AG04450 (cell line): ENCODE results near the gene MUCL3. TPM values are rescaled to one million over a fixed set of nuclear protein-coding genes. Genes with fewer than 3 reads are reported as not detected.
"Not testable (repeated sequence)": the region's sequence is repeated elsewhere in the genome, so short reads cannot be mapped to it uniquely, and the experiment has no call there.

Source experiments
- CTCF ChIA-PET: fragments of 300-600, 350-600 bp; formaldehyde crosslinking; extraction: SDS; loops from one replicate; lab custom pipeline; 2022; ENCODE audit warnings: antibody characterized with exemption, inconsistent platforms; lab: Charles Lee
- POLR2A ChIA-PET: fragments of 350-600 bp; formaldehyde crosslinking; extraction: SDS; loops from one replicate; lab custom pipeline; 2021; ENCODE audit warnings: antibody characterized with exemption, inconsistent platforms; lab: Yijun Ruan, JAX
- DNase-seq: peaks from one replicate; pipeline ENCODE4 v3.0.0-alpha.2; 2011; ENCODE audit warnings: low read depth, low spot score
- H3K27ac ChIP-seq: one replicate; pipeline ENCODE4 v1.5.1; 2012; ENCODE audit warnings: low read depth, low read length, control low read depth
- H3K27me3 ChIP-seq: one replicate; pipeline ENCODE4 v1.6.0; 2012; ENCODE audit warnings: low read length; ENCODE audit not compliant: control insufficient read depth, insufficient read depth
- H3K4me3 ChIP-seq: 2 replicates; pipeline ENCODE4 v1.5.1; 2011; ENCODE audit warnings: mild to moderate bottlenecking, low read depth, low read length, control low read depth
- H3K9me3 ChIP-seq: 2 replicates; pipeline ENCODE4 v1.5.1; 2012; ENCODE audit warnings: low read length; ENCODE audit not compliant: control insufficient read depth, insufficient read depth
- polyA plus RNA-seq: library from polyadenylated mRNA; depleted of rRNA; stranded (reverse); fragments of >200 nt; gene quantifications from 2 replicates; pipeline ENCODE4 v1.2.3, GENCODE V29; 2011
- TF ChIP-seq, protein P1 (sequence below): IDR thresholded peaks from 2 replicates; pipeline ENCODE4 v1.5.1; 2011; ENCODE audit warnings: low read depth, low read length, control low read depth, inconsistent platforms

The MUCL3 gene
- polyA plus RNA-seq, 1 experiment = not detected

DNA sequence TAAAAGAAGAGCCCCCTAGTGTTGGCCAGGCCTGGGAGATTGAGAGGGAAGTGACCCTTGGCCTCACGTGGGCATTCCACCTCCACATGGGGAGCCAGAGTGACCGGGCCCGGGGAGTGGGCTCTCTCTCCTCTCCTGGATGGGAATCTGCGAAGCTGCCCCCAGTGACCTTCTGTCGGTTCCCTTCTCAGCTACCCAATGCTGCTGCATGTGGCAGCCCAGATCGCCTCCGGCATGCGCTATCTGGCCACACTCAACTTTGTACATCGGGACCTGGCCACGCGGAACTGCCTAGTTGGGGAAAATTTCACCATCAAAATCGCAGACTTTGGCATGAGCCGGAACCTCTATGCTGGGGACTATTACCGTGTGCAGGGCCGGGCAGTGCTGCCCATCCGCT lies 42.9 kb upstream of the MUCL3 start:
- ChIA-PET CTCF (no interaction called here), POLR2A (no interaction called here)
- TF ChIP-seq, protein P1, sequence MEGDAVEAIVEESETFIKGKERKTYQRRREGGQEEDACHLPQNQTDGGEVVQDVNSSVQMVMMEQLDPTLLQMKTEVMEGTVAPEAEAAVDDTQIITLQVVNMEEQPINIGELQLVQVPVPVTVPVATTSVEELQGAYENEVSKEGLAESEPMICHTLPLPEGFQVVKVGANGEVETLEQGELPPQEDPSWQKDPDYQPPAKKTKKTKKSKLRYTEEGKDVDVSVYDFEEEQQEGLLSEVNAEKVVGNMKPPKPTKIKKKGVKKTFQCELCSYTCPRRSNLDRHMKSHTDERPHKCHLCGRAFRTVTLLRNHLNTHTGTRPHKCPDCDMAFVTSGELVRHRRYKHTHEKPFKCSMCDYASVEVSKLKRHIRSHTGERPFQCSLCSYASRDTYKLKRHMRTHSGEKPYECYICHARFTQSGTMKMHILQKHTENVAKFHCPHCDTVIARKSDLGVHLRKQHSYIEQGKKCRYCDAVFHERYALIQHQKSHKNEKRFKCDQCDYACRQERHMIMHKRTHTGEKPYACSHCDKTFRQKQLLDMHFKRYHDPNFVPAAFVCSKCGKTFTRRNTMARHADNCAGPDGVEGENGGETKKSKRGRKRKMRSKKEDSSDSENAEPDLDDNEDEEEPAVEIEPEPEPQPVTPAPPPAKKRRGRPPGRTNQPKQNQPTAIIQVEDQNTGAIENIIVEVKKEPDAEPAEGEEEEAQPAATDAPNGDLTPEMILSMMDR = no peak
- no peak for DNase-seq
- Histone ChIP-seq H3K27ac (no peak overlapping the region), H3K4me3 (no peak overlapping the region), H3K9me3 (no peaks in the 10 kb centered on the region; the same call in 1 of the 2 replicates), H3K27me3 (no peaks in the 10 kb centered on the region)

DNA sequence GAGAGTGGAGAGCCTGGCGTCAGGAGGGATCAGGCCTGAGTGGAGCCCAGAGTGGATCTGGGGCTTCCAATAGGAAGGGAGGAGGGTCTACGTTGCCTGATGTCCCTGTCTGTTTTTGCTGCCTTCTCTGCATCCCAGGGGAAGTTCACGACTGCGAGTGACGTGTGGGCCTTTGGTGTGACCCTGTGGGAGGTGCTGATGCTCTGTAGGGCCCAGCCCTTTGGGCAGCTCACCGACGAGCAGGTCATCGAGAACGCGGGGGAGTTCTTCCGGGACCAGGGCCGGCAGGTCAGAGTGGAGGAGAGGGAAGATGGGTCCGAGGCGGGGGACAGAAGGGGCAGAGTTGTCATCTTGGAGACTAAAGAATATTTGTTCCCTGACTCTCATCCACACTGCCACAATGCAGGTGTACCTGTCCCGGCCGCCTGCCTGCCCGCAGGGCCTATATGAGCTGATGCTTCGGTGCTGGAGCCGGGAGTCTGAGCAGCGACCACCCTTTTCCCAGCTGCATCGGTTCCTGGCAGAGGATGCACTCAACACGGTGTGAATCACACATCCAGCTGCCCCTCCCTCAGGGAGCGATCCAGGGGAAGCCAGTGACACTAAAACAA lies 41.9 kb upstream of the MUCL3 start:
- Histone ChIP-seq H3K27ac (no peak overlapping the region), H3K4me3 (no peak overlapping the region), H3K27me3 (no peaks in the 10 kb centered on the region), H3K9me3 (no peaks in the 10 kb centered on the region)
- DNase-seq = no peak
- CTCF ChIA-PET = interaction anchor here (0.6 to 1.4 kb wide), 2 partner anchors 17 to 189 kb away, joined by 3 to 5 read pairs; no protein-coding TSS in a partner anchor
- TF ChIP-seq, protein P1 = no peak
- POLR2A ChIA-PET = no interaction called here

DNA sequence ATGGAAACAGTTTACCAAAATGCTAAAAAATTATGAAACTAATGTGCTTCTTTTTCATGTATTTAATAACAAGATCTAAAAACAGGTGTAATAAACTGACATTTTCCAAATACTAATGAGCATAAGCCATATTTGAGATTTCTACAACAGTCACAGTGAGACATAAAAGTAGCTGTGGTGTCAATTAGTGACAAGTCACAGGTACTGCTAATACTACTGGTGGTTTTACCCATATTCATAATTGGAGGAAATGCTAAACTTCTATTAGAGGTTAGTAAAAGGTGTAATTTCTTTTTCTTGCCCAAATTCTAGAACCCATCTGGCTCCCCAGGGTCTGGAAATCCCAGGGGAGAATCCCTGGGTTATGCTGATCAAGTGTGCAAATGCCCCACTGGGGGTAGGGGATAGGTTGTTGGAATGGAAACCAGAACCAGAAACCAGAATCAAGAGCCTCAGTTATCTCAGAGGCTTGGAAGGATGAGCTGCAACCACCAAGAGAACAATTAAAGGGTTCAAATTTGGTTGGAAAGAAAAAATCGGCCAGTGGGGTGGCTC lies 39.8 kb upstream of the MUCL3 start:
- H3K27me3 ChIP-seq = no peaks in the 10 kb centered on the region
- H3K9me3 ChIP-seq = no peaks in the 10 kb centered on the region
- H3K27ac ChIP-seq = no peak overlapping the region
- TF ChIP-seq, protein P1 = no peak
- ChIA-PET POLR2A (no interaction called here), CTCF (interaction anchor here (1.1 kb wide), 1 partner anchor 179 kb away, joined by 3 read pairs; no protein-coding TSS in a partner anchor)
- DNase-seq = no peak
- no peak overlapping the region for H3K4me3 ChIP-seq

DNA sequence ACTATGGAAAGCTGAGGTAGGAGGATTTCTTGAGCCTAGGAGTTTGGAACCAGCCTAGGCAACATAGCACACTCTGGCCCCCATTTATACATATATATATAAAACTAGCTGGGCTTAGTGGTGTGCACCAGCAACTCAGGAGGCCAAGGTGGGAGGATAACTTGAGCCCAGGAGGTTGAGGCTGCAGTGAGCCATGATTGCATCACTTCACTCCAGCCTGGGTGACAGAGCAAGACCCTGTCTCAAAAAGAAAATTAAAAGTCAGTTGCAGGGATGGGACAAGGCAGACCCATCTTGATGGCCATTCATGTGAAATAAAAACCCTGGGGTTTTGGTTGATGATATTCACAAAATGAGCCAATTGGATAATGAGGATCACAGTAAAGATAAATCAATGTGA lies 39.3 kb upstream of the MUCL3 start:
- Histone ChIP-seq H3K27ac (no peak overlapping the region), H3K27me3 (no peaks in the 10 kb centered on the region), H3K4me3 (no peak overlapping the region), H3K9me3 (no peaks in the 10 kb centered on the region)
- ChIA-PET CTCF (interaction anchor here (0.6 to 1.1 kb wide), 3 partner anchors 158 to 186 kb away, joined by 3 to 5 read pairs (median 3); no protein-coding TSS in a partner anchor), POLR2A (interaction anchor here (0.6 kb wide), 1 partner anchor 171 kb away, joined by 4 read pairs; no protein-coding TSS in a partner anchor)
- TF ChIP-seq, protein P1 = no peak
- no peak for DNase-seq

DNA sequence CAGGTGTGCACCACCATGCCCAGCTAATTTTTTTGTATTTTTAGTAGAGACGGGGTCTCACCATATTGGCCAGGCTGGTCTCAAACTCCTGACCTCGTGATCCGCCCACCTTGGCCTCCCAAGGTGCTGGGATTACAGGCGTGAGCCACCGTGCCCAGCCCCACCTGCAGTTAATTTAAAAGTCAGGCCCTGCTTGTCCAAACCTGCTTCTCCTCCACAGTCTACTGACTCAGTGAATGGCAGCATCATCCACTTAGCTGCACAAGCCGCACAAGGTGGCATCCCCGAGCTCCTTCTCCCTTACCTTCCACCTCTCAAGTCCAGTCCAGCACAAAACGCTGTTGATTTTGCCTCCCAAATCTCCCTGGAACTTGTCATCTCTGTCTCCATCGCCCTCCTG lies 38.6 kb upstream of the MUCL3 start:
- H3K4me3 ChIP-seq, H3K27ac ChIP-seq, H3K9me3 ChIP-seq, H3K27me3 ChIP-seq, POLR2A ChIA-PET, DNase-seq: not testable (repeated sequence)
- CTCF ChIA-PET = interaction anchor here (0.7 kb wide), 1 partner anchor 185 kb away, joined by 5 read pairs; no protein-coding TSS in a partner anchor
